A673 (cell line): Measurements from ENCODE around the gene PSMF1. TPM values are rescaled to one million over a fixed set of nuclear protein-coding genes. Genes with fewer than 3 reads are reported as not detected.

ENCODE experiments used
- BruUV-seq: library from RNA; stranded (reverse); fragments of 400-500 nt; replicated peaks from 2 replicates; lab custom pipeline; 2021; lab: Mats Ljungman, UMichigan
- CTCF ChIA-PET: fragments of 300-600 bp; sonication (Branson Sonifier 250); formaldehyde crosslinking; loops from one replicate; lab custom pipeline; 2022; ENCODE audit warnings: antibody characterized with exemption; lab: Charles Lee
- POLR2A ChIA-PET: fragments of 300-600 bp; sonication (Branson Sonifier 250); formaldehyde crosslinking; loops from one replicate; lab custom pipeline; 2022; ENCODE audit warnings: antibody characterized with exemption; ENCODE audit not compliant: low non-redundant PET; lab: Charles Lee
- DNase-seq: peaks from one replicate; pipeline ENCODE4 v3.0.0-alpha.2; 2015; ENCODE audit warnings: low spot score
- H3K27ac ChIP-seq: fragments of 200-600 bp; sonication (generic); 2 replicates; pipeline ENCODE4 v1.5.1; 2016; ENCODE audit warnings: mixed run types, low read depth, mild to moderate bottlenecking, mixed read lengths, antibody characterized with exemption, low read length; ENCODE audit not compliant: poor library complexity, severe bottlenecking
- H3K27me3 ChIP-seq: fragments of 200-600 bp; sonication (generic); replicated peaks from 2 replicates; pipeline ENCODE4 v1.6.1; 2017; ENCODE audit warnings: mixed run types, low read depth, mild to moderate bottlenecking, mixed read lengths, antibody characterized with exemption, low read length; ENCODE audit not compliant: insufficient read depth, poor library complexity
- H3K36me3 ChIP-seq: fragments of 200-600 bp; sonication (generic); 2 replicates; pipeline ENCODE4 v1.6.1; 2016; ENCODE audit warnings: mixed run types, mild to moderate bottlenecking, mixed read lengths, antibody characterized with exemption, low read length; ENCODE audit not compliant: insufficient read depth, poor library complexity, severe bottlenecking
- H3K4me1 ChIP-seq: fragments of 200-600 bp; sonication (generic); 2 replicates; pipeline ENCODE4 v1.6.1; 2017; ENCODE audit warnings: mixed run types, mild to moderate bottlenecking, mixed read lengths, antibody characterized with exemption, low read length; ENCODE audit not compliant: insufficient read depth, poor library complexity, severe bottlenecking
- H3K4me3 ChIP-seq: fragments of 200-600 bp; sonication (generic); 2 replicates; pipeline ENCODE4 v1.5.1; 2016; ENCODE audit warnings: low read depth, mixed run types, mild to moderate bottlenecking, mixed read lengths, low read length; ENCODE audit not compliant: poor library complexity, severe bottlenecking
- H3K9me3 ChIP-seq: fragments of 200-600 bp; sonication (generic); 2 replicates; pipeline ENCODE4 v1.6.1; 2016; ENCODE audit warnings: mixed run types, low read depth, mild to moderate bottlenecking, mixed read lengths, antibody characterized with exemption, low read length; ENCODE audit not compliant: poor library complexity, severe bottlenecking
- EZH2 ChIP-seq: fragments of 200-600 bp; sonication (generic); IDR thresholded peaks from 2 replicates; pipeline ENCODE4 v1.6.1; 2017; ENCODE audit warnings: borderline replicate concordance, low read depth, mild to moderate bottlenecking, mixed read lengths, antibody characterized with exemption, low read length; ENCODE audit not compliant: poor library complexity, severe bottlenecking
- intact Hi-C: fragments of 100-400 bp; cut with micrococcal nuclease; formaldehyde crosslinking; loops from one replicate; pipeline ENCODE4 v1.10.0; 2022; ENCODE audit not compliant: unreplicated experiment
- total RNA-seq: library from RNA; stranded (reverse); gene quantifications from 2 replicates; pipeline ENCODE4 v1.2.3, GENCODE V29; 2021
- TF ChIP-seq, protein P1 (sequence below): fragments of 300-800, 200-600 bp; sonication (generic); conservative IDR thresholded peaks from 2 replicates; pipeline ENCODE4 v1.5.1; 2017; ENCODE audit warnings: low read depth, mild to moderate bottlenecking, antibody characterized with exemption, low read length, moderate library complexity, mixed read lengths

PSMF1 gene
- total RNA-seq, 1 experiment from 2014 or later: 130 TPM

- H3K27me3 ChIP-seq: no peaks in the 10 kb centered on the region
- H3K9me3 ChIP-seq: no peaks in the 10 kb centered on the region
- ChIA-PET CTCF (no interaction called here), POLR2A (no interaction called here)
- H3K4me3 ChIP-seq: no peak overlapping the region
- no peaks in the 10 kb centered on the region for H3K36me3 ChIP-seq
- intact Hi-C loops: loop anchor here (10.0 kb wide), 1 partner anchor 230 kb away; no protein-coding TSS in a partner anchor
- DNase-seq: no peak
- H3K4me1 ChIP-seq: no peaks in the 10 kb centered on the region
- TF ChIP-seq EZH2: no peak
- TF ChIP-seq, protein P1, sequence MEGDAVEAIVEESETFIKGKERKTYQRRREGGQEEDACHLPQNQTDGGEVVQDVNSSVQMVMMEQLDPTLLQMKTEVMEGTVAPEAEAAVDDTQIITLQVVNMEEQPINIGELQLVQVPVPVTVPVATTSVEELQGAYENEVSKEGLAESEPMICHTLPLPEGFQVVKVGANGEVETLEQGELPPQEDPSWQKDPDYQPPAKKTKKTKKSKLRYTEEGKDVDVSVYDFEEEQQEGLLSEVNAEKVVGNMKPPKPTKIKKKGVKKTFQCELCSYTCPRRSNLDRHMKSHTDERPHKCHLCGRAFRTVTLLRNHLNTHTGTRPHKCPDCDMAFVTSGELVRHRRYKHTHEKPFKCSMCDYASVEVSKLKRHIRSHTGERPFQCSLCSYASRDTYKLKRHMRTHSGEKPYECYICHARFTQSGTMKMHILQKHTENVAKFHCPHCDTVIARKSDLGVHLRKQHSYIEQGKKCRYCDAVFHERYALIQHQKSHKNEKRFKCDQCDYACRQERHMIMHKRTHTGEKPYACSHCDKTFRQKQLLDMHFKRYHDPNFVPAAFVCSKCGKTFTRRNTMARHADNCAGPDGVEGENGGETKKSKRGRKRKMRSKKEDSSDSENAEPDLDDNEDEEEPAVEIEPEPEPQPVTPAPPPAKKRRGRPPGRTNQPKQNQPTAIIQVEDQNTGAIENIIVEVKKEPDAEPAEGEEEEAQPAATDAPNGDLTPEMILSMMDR: no peak
- BruUV-seq: no TSS peak
- H3K27ac ChIP-seq: no peak overlapping the region
Observed at GRCh38 chr20:1204576-1204975, 86.2 kb downstream of the PSMF1 start.

DNA sequence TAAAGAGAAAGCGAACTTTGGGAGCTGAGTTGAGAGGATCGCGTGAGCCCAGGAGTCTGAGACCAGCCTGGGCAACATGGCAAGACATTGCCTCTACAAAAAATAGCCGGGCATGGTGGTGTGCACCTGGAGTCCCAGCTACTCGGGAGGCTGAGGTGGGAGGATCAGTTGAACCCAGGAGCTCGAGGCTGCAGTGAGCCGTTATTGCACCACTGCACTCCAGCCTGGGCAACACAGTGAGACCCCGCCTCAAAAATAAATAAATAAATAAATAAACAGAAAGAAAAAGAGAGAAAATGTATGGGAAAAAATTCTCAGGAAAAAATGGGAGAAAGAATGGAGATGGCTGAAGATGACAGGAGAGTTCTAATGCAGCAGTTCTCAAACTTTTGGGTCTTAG, 87.4 kb downstream of the PSMF1 start:
- Histone ChIP-seq H3K27me3 (no peaks in the 10 kb centered on the region), H3K36me3 (no peaks in the 10 kb centered on the region), H3K9me3 (no peaks in the 10 kb centered on the region), H3K27ac (no peak overlapping the region), H3K4me1 (no peaks in the 10 kb centered on the region), H3K4me3 (no peak overlapping the region)
- ChIA-PET CTCF (no interaction called here), POLR2A (no interaction called here)
- intact Hi-C loops: loop anchor here (10.0 kb wide), 1 partner anchor 231 kb away; no protein-coding TSS in a partner anchor
- TF ChIP-seq, protein P1: no peak
- no peak for TF ChIP-seq EZH2
- DNase-seq: no peak
- no TSS peak for BruUV-seq

GRCh38 chr20:1206366-1207148, 88.2 kb downstream of the PSMF1 start:
- ChIA-PET CTCF (no interaction called here), POLR2A (no interaction called here)
- H3K27me3 ChIP-seq: no peaks in the 10 kb centered on the region
- no TSS peak for BruUV-seq
- H3K27ac ChIP-seq: no peak overlapping the region
- intact Hi-C loops: loop anchor here (10.0 kb wide), 1 partner anchor 232 kb away; no protein-coding TSS in a partner anchor
- TF ChIP-seq, protein P1: no peak
- no peak for TF ChIP-seq EZH2
- DNase-seq: no peak
- no peaks in the 10 kb centered on the region for H3K9me3 ChIP-seq
- H3K4me3 ChIP-seq: no peak overlapping the region
- H3K4me1 ChIP-seq: no peaks in the 10 kb centered on the region
- H3K36me3 ChIP-seq: no peaks in the 10 kb centered on the region
